T-helper 2 cell treated with Interferon-gamma antibody and Interleukin-4, amounts not matched to agents 5 μg/mL and 100 μg/mL, for 36 hours (primary cell): ENCODE results near the gene SYNPO2.
"Not testable (repeated sequence)": the region's sequence is repeated elsewhere in the genome, so short reads cannot be mapped to it uniquely, and the experiment has no call there.

Source experiments
- DNase-seq: peaks from one replicate; pipeline ENCODE4 v3.0.0; 2021; ENCODE audit warnings: low spot score
- H3K27ac Mint-ChIP-seq: one replicate; pipeline ENCODE4 v1.8.0; 2021; ENCODE audit warnings: mild to moderate bottlenecking, mixed read lengths
- H3K27me3 Mint-ChIP-seq: one replicate; pipeline ENCODE4 v1.8.0; 2021; ENCODE audit warnings: low read depth, mixed read lengths
- H3K36me3 Mint-ChIP-seq: one replicate; pipeline ENCODE4 v1.8.0; 2021; ENCODE audit warnings: low read depth, mixed read lengths
- H3K4me1 Mint-ChIP-seq: one replicate; pipeline ENCODE4 v1.8.0; 2021; ENCODE audit warnings: low read depth, mixed read lengths
- H3K4me3 Mint-ChIP-seq: one replicate; pipeline ENCODE4 v1.8.0; 2022; ENCODE audit warnings: mild to moderate bottlenecking, moderate library complexity, mixed read lengths
- H3K9me3 Mint-ChIP-seq: one replicate; pipeline ENCODE4 v1.8.0; 2021; ENCODE audit warnings: mixed read lengths

SYNPO2 gene

GRCh38 chr4:118955515-118955914 is 66.9 kb downstream of the SYNPO2 start:
- H3K9me3 Mint-ChIP-seq = no peaks in the 10 kb centered on the region
- no peak overlapping the region for H3K27ac Mint-ChIP-seq
- H3K4me1 Mint-ChIP-seq = no peaks in the 10 kb centered on the region
- H3K4me3 Mint-ChIP-seq = no peak overlapping the region
- peaks cover 9% of the 10 kb centered on the region for H3K27me3 Mint-ChIP-seq
- no peak for DNase-seq
- H3K36me3 Mint-ChIP-seq = no peaks in the 10 kb centered on the region

DNA sequence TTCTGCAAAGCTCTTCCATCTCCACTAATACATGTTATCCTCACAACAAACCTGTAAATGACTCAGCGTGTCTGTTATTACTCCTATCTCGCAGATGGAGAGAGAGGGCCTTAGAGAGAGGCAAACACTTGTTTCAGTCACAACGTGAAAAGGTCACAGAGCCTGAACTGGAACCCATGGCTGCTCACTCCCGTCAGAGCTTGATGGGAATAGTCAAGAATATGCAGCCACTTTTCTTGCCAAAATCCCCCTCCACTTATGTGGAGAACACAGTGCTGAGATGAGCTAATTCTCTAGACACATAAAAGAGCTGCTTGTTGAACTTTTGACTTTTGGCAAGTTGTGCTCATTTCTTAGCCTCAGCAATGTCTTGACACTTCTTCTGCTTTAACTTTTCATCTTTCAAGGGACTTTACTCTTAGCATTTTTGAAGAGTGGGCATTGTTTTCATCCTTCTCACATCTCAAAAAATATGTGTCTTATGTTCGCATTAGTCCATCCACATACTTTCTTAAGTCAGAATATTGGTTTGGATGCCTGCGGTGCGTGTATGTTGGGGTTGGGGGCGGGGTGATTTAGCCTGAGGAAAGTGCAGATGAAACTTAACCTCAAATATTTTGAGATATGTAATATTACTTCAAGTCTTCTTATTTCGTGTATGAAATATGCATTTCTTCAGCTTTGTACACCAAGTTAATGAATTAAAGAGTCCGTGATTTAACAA is 69.2 kb downstream of the SYNPO2 start:
- Mint-ChIP-seq H3K9me3 (no peaks in the 10 kb centered on the region), H3K27ac (no peak overlapping the region), H3K27me3 (peaks cover 15% of the 10 kb centered on the region), H3K4me1 (no peaks in the 10 kb centered on the region), H3K36me3 (no peaks in the 10 kb centered on the region), H3K4me3 (no peak overlapping the region)
- DNase-seq = no peak

DNA sequence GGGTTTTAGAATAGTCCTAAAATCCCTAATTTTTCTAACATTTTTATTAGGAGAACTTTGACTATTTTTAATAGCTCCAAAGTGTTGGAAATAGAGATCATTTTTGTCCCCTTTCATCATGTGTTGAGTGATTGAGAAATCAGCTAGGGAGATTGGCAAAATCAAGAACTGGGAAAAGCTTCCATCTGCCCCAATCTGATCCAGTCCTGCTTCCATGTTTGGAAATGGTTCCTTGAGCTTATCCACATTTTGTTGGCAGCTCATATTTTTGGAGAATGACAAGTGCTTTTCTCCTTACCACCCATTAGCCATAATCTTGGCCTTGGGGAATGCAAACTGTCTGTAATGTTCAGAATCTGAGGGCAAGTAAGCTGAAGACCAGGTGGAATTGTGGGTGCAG is 73.9 kb downstream of the SYNPO2 start:
- H3K27ac Mint-ChIP-seq = no peak overlapping the region
- H3K9me3 Mint-ChIP-seq = no peaks in the 10 kb centered on the region
- no peaks in the 10 kb centered on the region for H3K4me1 Mint-ChIP-seq
- H3K27me3 Mint-ChIP-seq = peaks cover 6% of the 10 kb centered on the region
- H3K36me3 Mint-ChIP-seq = no peaks in the 10 kb centered on the region
- DNase-seq = no peak
- no peak overlapping the region for H3K4me3 Mint-ChIP-seq

DNA sequence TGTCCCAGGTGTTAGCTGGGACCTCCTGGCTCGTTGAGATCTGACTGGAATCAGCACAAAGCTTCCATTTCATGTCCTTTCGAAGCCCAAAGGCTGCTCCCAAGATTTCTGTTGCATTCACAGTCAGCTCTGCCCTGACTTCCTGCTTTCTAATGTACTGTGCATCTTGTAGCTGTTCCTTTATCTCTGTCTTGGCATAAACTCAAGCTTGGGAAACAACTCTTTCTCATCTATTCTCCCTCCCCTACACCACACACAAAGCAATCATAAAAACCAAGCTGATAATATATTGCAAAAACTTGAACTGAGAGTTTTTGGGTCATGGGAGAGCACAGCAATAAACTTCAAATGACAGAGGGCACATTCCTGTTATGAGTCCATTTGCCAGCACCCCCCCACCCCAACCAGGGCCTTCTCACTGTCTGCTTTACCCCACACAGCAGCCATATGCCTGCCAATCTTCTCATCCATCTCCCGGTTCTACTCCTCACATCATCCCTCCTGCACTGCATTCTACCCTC is 76.3 kb downstream of the SYNPO2 start:
- Mint-ChIP-seq H3K4me3 (no peak overlapping the region), H3K9me3 (no peaks in the 10 kb centered on the region), H3K27me3 (peaks cover 6% of the 10 kb centered on the region), H3K4me1 (peaks cover 8% of the 10 kb centered on the region), H3K36me3 (peaks cover 4% of the 10 kb centered on the region), H3K27ac (no peak overlapping the region)
- DNase-seq = no peak

GRCh38 chr4:118967393-118967792 is 78.7 kb downstream of the SYNPO2 start:
- H3K27me3 Mint-ChIP-seq = peaks cover 6% of the 10 kb centered on the region
- no peak for DNase-seq
- H3K4me1 Mint-ChIP-seq = peaks cover 8% of the 10 kb centered on the region
- H3K4me3 Mint-ChIP-seq = no peak overlapping the region
- H3K36me3 Mint-ChIP-seq = peaks cover 4% of the 10 kb centered on the region
- no peaks in the 10 kb centered on the region for H3K9me3 Mint-ChIP-seq
- H3K27ac Mint-ChIP-seq = no peak overlapping the region

GRCh38 chr4:118968005-118968404 is 79.4 kb downstream of the SYNPO2 start:
- Mint-ChIP-seq H3K27ac (peak overlapping the region; percentile 5), H3K4me3 (peak overlapping the region; percentile 31), H3K27me3 (peaks cover 4% of the 10 kb centered on the region), H3K9me3 (no peaks in the 10 kb centered on the region), H3K4me1 (peaks cover 8% of the 10 kb centered on the region), H3K36me3 (peaks cover 4% of the 10 kb centered on the region)
- DNase-seq = no peak

GRCh38 chr4:118968813-118969212 is 80.2 kb downstream of the SYNPO2 start:
- Mint-ChIP-seq H3K9me3 (no peaks in the 10 kb centered on the region), H3K27me3 (peaks cover 4% of the 10 kb centered on the region), H3K4me3 (no peak overlapping the region)

DNA sequence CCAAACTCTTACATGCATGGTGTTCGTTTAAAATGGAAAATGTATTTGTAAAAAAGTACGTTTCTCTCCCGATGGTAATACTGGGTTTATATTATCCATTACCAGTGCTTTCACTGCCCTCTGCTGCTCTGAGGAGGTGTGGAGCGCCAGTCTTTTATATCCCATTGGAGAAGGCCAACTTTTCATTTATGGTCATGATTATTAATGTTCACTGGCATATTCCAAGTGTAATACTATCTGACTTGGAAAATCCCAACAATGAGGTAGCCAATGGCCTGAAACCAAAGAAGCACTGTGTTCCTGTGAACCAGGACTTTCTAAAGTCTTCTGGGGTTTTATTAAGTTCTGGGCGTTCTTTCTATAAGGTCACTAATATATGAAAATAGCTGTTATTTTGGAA is 80.7 kb downstream of the SYNPO2 start:
- Mint-ChIP-seq H3K27ac (no peak overlapping the region), H3K4me3 (no peak overlapping the region), H3K36me3 (peaks cover 4% of the 10 kb centered on the region), H3K27me3 (peaks cover 4% of the 10 kb centered on the region), H3K4me1 (peaks cover 8% of the 10 kb centered on the region), H3K9me3 (no peaks in the 10 kb centered on the region)
- no peak for DNase-seq

More at GRCh38 chr4:118968813-118969212, 80.2 kb downstream of the SYNPO2 start:
- peaks cover 4% of the 10 kb centered on the region for H3K36me3 Mint-ChIP-seq
- peaks cover 8% of the 10 kb centered on the region for H3K4me1 Mint-ChIP-seq
- no peak for DNase-seq
- H3K27ac Mint-ChIP-seq = no peak overlapping the region

DNA sequence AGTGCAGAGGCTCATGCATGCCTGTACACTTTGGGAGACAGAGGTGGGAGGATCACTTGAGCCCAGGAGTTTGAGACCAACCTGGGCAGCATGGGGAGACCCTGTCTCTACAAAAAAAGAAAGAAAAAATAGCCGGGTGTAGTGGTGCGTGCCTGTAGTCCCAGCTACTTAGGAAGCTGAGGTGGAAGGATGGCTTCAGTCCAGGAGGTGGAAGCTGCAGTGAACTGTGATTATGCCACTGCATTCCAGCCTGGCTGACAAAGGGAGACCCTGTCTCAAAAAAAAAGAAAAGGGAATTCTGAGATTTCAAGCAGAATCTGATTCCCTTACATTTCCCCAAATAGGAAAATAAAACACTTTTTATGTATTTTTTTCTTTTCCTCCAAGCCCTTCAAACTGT is 83.5 kb downstream of the SYNPO2 start:
- no peak for DNase-seq
- no peak overlapping the region for H3K27ac Mint-ChIP-seq
- H3K9me3 Mint-ChIP-seq = no peaks in the 10 kb centered on the region
- peaks cover 8% of the 10 kb centered on the region for H3K4me1 Mint-ChIP-seq
- peaks cover 4% of the 10 kb centered on the region for H3K27me3 Mint-ChIP-seq
- peaks cover 4% of the 10 kb centered on the region for H3K36me3 Mint-ChIP-seq
- H3K4me3 Mint-ChIP-seq = no peak overlapping the region

GRCh38 chr4:118973295-118973694 is 84.6 kb downstream of the SYNPO2 start:
- Mint-ChIP-seq H3K4me3 (no peak overlapping the region), H3K4me1 (peaks cover 2% of the 10 kb centered on the region)

GRCh38 chr4:118974758-118975157 is 86.1 kb downstream of the SYNPO2 start:
- Mint-ChIP-seq H3K36me3 (no peaks in the 10 kb centered on the region), H3K9me3 (no peaks in the 10 kb centered on the region), H3K27me3 (peaks cover 4% of the 10 kb centered on the region), H3K4me3 (no peak overlapping the region), H3K4me1 (no peaks in the 10 kb centered on the region), H3K27ac (no peak overlapping the region)
- no peak for DNase-seq

More at GRCh38 chr4:118973295-118973694, 84.6 kb downstream of the SYNPO2 start:
- Mint-ChIP-seq H3K9me3 (no peaks in the 10 kb centered on the region), H3K27ac (no peak overlapping the region), H3K36me3 (peaks cover 2% of the 10 kb centered on the region), H3K27me3 (peaks cover 4% of the 10 kb centered on the region)
- no peak for DNase-seq

DNA sequence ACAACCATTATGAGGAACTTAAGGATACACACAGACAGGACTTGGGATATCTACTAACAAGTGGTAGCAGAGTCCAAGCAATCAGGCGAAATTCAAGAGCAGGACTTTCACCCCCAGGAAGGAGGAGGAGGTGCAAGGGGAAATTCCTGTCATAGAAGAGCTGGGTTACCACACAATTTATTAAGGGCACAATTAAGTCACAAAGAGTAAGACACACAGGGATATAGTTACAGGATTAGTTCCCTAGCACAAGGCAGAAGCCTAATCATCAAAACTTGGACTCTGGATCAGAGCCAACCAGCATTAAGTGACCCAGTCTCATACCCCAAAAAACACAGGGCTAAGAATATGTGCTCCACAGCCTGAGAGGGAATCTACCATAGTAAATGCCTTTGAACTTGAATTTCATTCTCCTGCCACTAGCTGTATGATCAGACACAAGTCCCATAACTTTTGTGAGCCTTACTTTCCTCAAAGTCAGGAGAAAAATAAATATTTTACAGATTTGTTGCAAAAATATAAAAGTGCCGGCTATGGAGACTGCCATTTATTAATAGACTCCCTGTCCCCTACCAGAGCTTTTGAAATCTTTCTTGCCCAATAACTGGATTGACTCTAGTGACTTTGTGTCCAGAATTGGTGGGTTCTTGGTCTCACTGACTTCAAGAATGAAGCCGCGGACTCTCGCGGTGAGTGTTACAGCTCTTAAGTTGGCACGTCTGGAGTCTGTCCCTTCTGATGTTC is 87.0 kb downstream of the SYNPO2 start:
- Mint-ChIP-seq H3K4me3 (no peak overlapping the region), H3K27me3 (peaks cover 4% of the 10 kb centered on the region), H3K27ac (no peak overlapping the region), H3K9me3 (no peaks in the 10 kb centered on the region), H3K4me1 (no peaks in the 10 kb centered on the region), H3K36me3 (no peaks in the 10 kb centered on the region)
- DNase-seq = no peak

DNA sequence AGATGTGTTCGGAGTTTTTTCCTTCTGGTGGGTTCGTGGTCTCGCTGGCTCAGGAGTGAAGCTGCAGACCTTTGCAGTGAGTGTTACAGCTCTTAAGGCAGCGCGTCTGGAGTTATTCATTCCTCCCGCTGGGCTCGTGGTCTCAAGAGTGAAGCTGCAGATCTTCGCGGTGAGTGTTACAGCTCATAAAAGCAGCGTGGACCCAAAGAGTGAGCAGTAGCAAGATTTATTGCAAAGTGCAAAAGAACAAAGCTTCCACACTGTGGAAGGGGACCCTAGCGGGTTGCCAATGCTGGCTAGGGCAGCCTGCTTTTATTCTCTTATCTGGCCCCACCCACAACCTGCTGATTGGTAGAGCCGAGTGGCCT is 87.5 kb downstream of the SYNPO2 start:
- H3K36me3 Mint-ChIP-seq, DNase-seq, H3K9me3 Mint-ChIP-seq, H3K4me1 Mint-ChIP-seq, H3K4me3 Mint-ChIP-seq, H3K27ac Mint-ChIP-seq, H3K27me3 Mint-ChIP-seq: not testable (repeated sequence)

DNA sequence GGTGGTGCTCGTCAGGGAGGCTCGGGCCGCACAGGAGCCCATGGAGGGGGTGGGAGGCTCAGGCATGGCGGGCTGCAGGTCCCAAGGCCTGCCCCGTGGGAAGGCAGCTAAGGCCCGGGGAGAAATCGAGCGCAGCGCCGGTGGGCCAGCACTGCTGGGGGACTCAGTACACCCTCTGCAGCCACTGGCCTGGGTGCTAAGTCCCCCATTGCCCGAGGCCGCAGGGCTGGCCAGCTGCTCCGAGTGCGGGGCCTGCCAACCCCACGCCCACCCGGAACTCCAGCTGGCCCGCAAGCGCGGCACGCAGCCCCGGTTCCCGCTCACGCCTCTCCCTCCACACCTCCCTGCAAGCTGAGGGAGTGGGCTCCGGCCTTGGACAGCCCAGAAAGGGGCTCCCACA is 88.4 kb downstream of the SYNPO2 start:
- H3K4me3 Mint-ChIP-seq, H3K9me3 Mint-ChIP-seq, H3K4me1 Mint-ChIP-seq, H3K36me3 Mint-ChIP-seq, DNase-seq, H3K27ac Mint-ChIP-seq, H3K27me3 Mint-ChIP-seq: not testable (repeated sequence)
